ENCODE results near the gene RORB. TPM values are rescaled to one million over a fixed set of nuclear protein-coding genes. Genes with fewer than 3 reads are reported as not detected.

Gene RORB
- total RNA-seq, 1 donor from 2014 or later: 0.05 TPM

DNA sequence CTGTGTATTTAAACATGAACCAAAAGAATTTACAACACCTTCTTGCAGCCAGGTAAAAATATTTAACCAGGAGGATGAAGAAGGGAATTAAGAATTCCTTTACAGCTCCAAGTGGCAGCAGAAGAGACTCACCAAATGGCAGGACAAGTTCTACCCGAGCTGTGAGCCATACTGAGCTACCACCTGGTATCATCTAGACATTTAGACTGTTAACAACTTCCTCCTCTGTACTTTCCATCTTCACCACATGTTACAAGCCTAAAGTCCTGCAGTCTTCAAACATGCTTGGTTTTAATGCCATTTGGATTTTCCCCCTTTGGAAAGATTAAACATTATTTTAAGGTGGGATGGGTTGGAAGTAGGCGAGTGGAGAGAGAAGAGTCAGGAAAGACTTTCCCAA, 200.4 kb downstream of the RORB start:
- Mint-ChIP-seq H3K4me1 (ENCODE audit: low read depth) (no peaks in the 10 kb centered on the region), H3K4me3 (no peak overlapping the region), H3K27me3 (ENCODE audit: insufficient read depth) (peaks cover 11% of the 10 kb centered on the region), H3K27ac (no peak overlapping the region), H3K36me3 (ENCODE audit: low read depth) (no peaks in the 10 kb centered on the region), H3K9me3 (no peaks in the 10 kb centered on the region)
- intact Hi-C loops (cut with micrococcal nuclease): no loop called here
- no peak for DNase-seq (ENCODE audit: low spot score)

DNA sequence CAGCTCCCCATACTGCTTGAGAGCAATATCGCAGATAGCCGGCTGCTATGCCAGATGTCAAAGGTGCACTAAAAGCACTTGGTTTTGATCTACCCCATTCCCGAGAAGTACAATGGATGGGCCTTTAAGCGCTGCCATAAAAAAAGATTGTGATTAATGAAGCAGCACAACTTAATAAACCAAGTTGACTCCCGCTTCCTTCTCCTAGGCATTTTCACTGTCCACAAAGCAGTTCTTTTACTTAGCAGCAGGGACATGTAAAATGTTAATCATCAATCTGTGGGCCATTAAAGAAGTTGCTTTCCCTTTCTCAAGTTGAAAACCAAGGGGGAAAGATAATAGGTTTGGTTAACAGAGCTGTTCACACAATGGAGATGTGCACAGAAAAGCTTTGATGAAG, 214.2 kb downstream of the RORB start:
- no peaks in the 10 kb centered on the region for H3K9me3 Mint-ChIP-seq
- no peak overlapping the region for H3K4me3 Mint-ChIP-seq
- no peaks in the 10 kb centered on the region for H3K27me3 Mint-ChIP-seq (ENCODE audit: insufficient read depth)
- no peaks in the 10 kb centered on the region for H3K36me3 Mint-ChIP-seq (ENCODE audit: low read depth)
- H3K27ac Mint-ChIP-seq: no peak overlapping the region
- intact Hi-C loops (cut with micrococcal nuclease): no loop called here
- H3K4me1 Mint-ChIP-seq (ENCODE audit: low read depth): no peaks in the 10 kb centered on the region
- no peak for DNase-seq (ENCODE audit: low spot score)

DNA sequence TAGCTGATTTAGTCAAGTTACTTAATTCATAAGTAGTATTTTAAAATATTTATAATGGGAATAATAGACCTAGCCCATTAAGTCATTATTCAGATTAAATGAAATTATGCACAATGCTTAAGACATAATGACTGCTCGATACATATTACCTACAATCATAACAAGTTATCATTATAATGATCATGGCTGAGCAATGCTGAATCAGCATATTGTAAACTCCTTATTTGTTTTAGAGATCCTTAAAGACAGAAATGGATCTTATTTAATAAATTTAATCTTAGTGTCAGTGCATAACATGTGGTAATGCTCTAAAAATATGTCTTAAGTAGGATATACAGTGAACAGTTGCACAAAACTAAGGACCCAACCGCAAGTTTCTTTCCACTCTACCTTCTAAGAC, 221.6 kb downstream of the RORB start:
- intact Hi-C loops (cut with micrococcal nuclease): no loop called here
- no peak overlapping the region for H3K27ac Mint-ChIP-seq
- H3K4me3 Mint-ChIP-seq: no peak overlapping the region
- H3K9me3 Mint-ChIP-seq: no peaks in the 10 kb centered on the region
- no peaks in the 10 kb centered on the region for H3K4me1 Mint-ChIP-seq (ENCODE audit: low read depth)
- H3K36me3 Mint-ChIP-seq (ENCODE audit: low read depth): no peaks in the 10 kb centered on the region
- DNase-seq (ENCODE audit: low spot score): no peak
- peaks cover 3% of the 10 kb centered on the region for H3K27me3 Mint-ChIP-seq (ENCODE audit: insufficient read depth)

DNA sequence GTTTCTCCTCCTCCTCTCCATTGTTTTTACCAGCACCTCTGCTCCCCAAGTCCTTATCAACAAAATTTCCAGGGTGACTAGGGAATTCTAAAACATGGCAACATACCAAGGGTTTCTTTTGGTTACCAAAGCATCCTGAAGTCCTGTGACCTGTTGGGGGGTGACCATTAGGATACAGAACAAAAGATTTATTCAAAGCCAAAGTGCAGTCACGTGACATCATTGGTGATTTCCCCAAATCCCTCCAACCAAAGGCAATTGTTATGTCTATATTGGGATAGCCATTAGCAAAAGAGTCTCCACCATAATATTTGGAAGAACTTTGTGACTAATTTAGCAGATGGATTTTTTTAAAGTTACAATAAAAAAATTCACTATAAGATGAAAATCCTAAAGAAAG, 222.2 kb downstream of the RORB start:
- Mint-ChIP-seq H3K9me3 (no peaks in the 10 kb centered on the region), H3K36me3 (ENCODE audit: low read depth) (no peaks in the 10 kb centered on the region), H3K4me1 (ENCODE audit: low read depth) (no peaks in the 10 kb centered on the region), H3K4me3 (no peak overlapping the region), H3K27me3 (ENCODE audit: insufficient read depth) (peaks cover 3% of the 10 kb centered on the region), H3K27ac (no peak overlapping the region)
- DNase-seq (ENCODE audit: low spot score): no peak
- intact Hi-C loops (cut with micrococcal nuclease): no loop called here

- Mint-ChIP-seq H3K27ac (no peak overlapping the region), H3K4me1 (ENCODE audit: low read depth) (no peaks in the 10 kb centered on the region)
- no peak for DNase-seq (ENCODE audit: low spot score)
These were observed 224.8 kb downstream of the RORB start for GRCh38 chr9:74721696-74722660.

GRCh38 chr9:74724317-74724716, 227.2 kb downstream of the RORB start:
- no peak for DNase-seq (ENCODE audit: low spot score)
- no peaks in the 10 kb centered on the region for H3K36me3 Mint-ChIP-seq (ENCODE audit: low read depth)
- no peak overlapping the region for H3K27ac Mint-ChIP-seq
- intact Hi-C loops (cut with micrococcal nuclease): no loop called here
- H3K4me3 Mint-ChIP-seq: no peak overlapping the region
- no peaks in the 10 kb centered on the region for H3K4me1 Mint-ChIP-seq (ENCODE audit: low read depth)
- H3K9me3 Mint-ChIP-seq: no peaks in the 10 kb centered on the region
- H3K27me3 Mint-ChIP-seq (ENCODE audit: insufficient read depth): peaks cover 15% of the 10 kb centered on the region

More at GRCh38 chr9:74721696-74722660, 224.8 kb downstream of the RORB start:
- H3K4me3 Mint-ChIP-seq: no peak overlapping the region
- no peaks in the 10 kb centered on the region for H3K36me3 Mint-ChIP-seq (ENCODE audit: low read depth)
- peaks cover 9% of the 10 kb centered on the region for H3K27me3 Mint-ChIP-seq (ENCODE audit: insufficient read depth)
- H3K9me3 Mint-ChIP-seq: no peaks in the 10 kb centered on the region
- intact Hi-C loops (cut with micrococcal nuclease): no loop called here

GRCh38 chr9:74726581-74726980, 229.4 kb downstream of the RORB start:
- no peak overlapping the region for H3K27ac Mint-ChIP-seq
- no peaks in the 10 kb centered on the region for H3K9me3 Mint-ChIP-seq
- intact Hi-C loops (cut with micrococcal nuclease): no loop called here
- H3K4me3 Mint-ChIP-seq: no peak overlapping the region
- H3K36me3 Mint-ChIP-seq (ENCODE audit: low read depth): no peaks in the 10 kb centered on the region
- DNase-seq (ENCODE audit: low spot score): no peak
- no peaks in the 10 kb centered on the region for H3K4me1 Mint-ChIP-seq (ENCODE audit: low read depth)
- H3K27me3 Mint-ChIP-seq (ENCODE audit: insufficient read depth): peaks cover 15% of the 10 kb centered on the region

DNA sequence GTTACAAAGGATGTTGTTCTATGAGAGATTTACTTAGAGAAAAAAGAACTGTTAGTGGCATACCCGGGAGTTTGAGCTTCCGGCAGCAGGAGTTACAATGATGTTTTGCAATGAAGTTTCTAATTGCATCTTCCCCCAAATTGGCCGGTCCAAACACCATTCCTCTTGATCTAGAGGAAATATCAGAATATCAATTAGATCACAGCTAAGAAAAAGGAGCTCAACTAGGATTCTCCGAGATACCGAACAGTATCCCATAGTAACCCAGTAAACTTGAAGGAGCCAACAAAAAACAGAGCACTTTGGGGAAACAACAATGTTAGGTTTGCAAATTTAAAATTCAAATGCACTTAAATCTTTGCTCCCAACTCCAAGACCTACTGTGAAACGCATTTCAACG, 231.0 kb downstream of the RORB start:
- intact Hi-C loops (cut with micrococcal nuclease): no loop called here
- no peaks in the 10 kb centered on the region for H3K4me1 Mint-ChIP-seq (ENCODE audit: low read depth)
- peaks cover 15% of the 10 kb centered on the region for H3K27me3 Mint-ChIP-seq (ENCODE audit: insufficient read depth)
- no peaks in the 10 kb centered on the region for H3K36me3 Mint-ChIP-seq (ENCODE audit: low read depth)
- H3K4me3 Mint-ChIP-seq: no peak overlapping the region
- no peaks in the 10 kb centered on the region for H3K9me3 Mint-ChIP-seq
- no peak overlapping the region for H3K27ac Mint-ChIP-seq
- no peak for DNase-seq (ENCODE audit: low spot score)

GRCh38 chr9:74729136-74729695, 232.1 kb downstream of the RORB start:
- Mint-ChIP-seq H3K27me3 (ENCODE audit: insufficient read depth) (peaks cover 15% of the 10 kb centered on the region), H3K36me3 (ENCODE audit: low read depth) (no peaks in the 10 kb centered on the region), H3K9me3 (no peaks in the 10 kb centered on the region), H3K4me1 (ENCODE audit: low read depth) (no peaks in the 10 kb centered on the region), H3K27ac (no peak overlapping the region), H3K4me3 (no peak overlapping the region)
- DNase-seq (ENCODE audit: low spot score): no peak
- intact Hi-C loops (cut with micrococcal nuclease): no loop called here

DNA sequence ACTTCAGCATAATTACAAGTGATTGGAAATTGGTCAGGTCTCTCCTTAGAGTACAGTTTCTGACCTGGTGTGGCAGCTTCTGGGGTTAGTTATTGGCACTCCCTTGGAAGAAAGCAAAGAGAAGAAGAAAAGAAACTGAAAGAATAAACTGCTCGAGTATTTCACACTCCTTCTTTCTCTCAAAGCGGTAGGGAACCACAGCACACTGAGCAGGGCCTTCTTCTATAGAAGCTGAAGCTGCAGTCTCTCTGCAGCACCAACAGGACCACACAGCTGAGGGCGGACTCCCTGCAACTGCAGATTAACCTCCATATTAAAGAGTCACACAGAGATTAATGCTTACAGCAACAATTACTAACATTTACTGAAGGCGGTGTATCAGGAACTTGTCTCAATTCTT, 238.6 kb downstream of the RORB start:
- H3K36me3 Mint-ChIP-seq (ENCODE audit: low read depth): no peaks in the 10 kb centered on the region
- DNase-seq (ENCODE audit: low spot score): no peak
- H3K4me1 Mint-ChIP-seq (ENCODE audit: low read depth): peaks cover 7% of the 10 kb centered on the region
- H3K9me3 Mint-ChIP-seq: no peaks in the 10 kb centered on the region
- intact Hi-C loops (cut with micrococcal nuclease): no loop called here
- no peak overlapping the region for H3K4me3 Mint-ChIP-seq
- peaks cover 4% of the 10 kb centered on the region for H3K27me3 Mint-ChIP-seq (ENCODE audit: insufficient read depth)
- H3K27ac Mint-ChIP-seq: peak overlapping the region; percentile 45

GRCh38 chr9:74736646-74737045, 239.5 kb downstream of the RORB start:
- intact Hi-C loops (cut with micrococcal nuclease): no loop called here
- H3K36me3 Mint-ChIP-seq (ENCODE audit: low read depth): no peaks in the 10 kb centered on the region
- H3K27me3 Mint-ChIP-seq (ENCODE audit: insufficient read depth): peaks cover 7% of the 10 kb centered on the region
- no peak for DNase-seq (ENCODE audit: low spot score)
- no peak overlapping the region for H3K27ac Mint-ChIP-seq
- no peaks in the 10 kb centered on the region for H3K9me3 Mint-ChIP-seq
- peaks cover 7% of the 10 kb centered on the region for H3K4me1 Mint-ChIP-seq (ENCODE audit: low read depth)
- no peak overlapping the region for H3K4me3 Mint-ChIP-seq

- DNase-seq (ENCODE audit: low spot score): no peak
- H3K27me3 Mint-ChIP-seq (ENCODE audit: insufficient read depth): peaks cover 16% of the 10 kb centered on the region
- H3K9me3 Mint-ChIP-seq: no peaks in the 10 kb centered on the region
- H3K4me1 Mint-ChIP-seq (ENCODE audit: low read depth): no peaks in the 10 kb centered on the region
- no peak overlapping the region for H3K4me3 Mint-ChIP-seq
- H3K27ac Mint-ChIP-seq: no peak overlapping the region
- no peaks in the 10 kb centered on the region for H3K36me3 Mint-ChIP-seq (ENCODE audit: low read depth)
- intact Hi-C loops (cut with micrococcal nuclease): loop anchor here (1.0 kb wide), 1 partner anchor 164 kb away; no protein-coding TSS in a partner anchor
These were observed 245.2 kb downstream of the RORB start for GRCh38 chr9:74742191-74742790.

Data from activated T-helper 1 cell treated with anti-CD3 and anti-CD28 coated beads, Interleukin-12 subunit alpha, Interleukin-12 subunit beta, Interleukin-2, Interleukin-4 antibody, amounts not matched to agents 30 ng/mL and 10 ng/mL and 1 ng/mL, durations not matched to agents 14 hours and 24 hours and 36 hours (primary cell).